HG03064 (cell line): ENCODE results near the gene TNK1.
"Not testable (repeated sequence)": the region's sequence is repeated elsewhere in the genome, so short reads cannot be mapped to it uniquely, and the experiment has no call there.

Experiments used
- ATAC-seq: cut with Tn5 transposase; IDR thresholded peaks from one replicate; pipeline ENCODE4 v1.9.1; 2021; ENCODE audit warnings: low read depth; ENCODE audit not compliant: unreplicated experiment

TNK1 gene

DNA sequence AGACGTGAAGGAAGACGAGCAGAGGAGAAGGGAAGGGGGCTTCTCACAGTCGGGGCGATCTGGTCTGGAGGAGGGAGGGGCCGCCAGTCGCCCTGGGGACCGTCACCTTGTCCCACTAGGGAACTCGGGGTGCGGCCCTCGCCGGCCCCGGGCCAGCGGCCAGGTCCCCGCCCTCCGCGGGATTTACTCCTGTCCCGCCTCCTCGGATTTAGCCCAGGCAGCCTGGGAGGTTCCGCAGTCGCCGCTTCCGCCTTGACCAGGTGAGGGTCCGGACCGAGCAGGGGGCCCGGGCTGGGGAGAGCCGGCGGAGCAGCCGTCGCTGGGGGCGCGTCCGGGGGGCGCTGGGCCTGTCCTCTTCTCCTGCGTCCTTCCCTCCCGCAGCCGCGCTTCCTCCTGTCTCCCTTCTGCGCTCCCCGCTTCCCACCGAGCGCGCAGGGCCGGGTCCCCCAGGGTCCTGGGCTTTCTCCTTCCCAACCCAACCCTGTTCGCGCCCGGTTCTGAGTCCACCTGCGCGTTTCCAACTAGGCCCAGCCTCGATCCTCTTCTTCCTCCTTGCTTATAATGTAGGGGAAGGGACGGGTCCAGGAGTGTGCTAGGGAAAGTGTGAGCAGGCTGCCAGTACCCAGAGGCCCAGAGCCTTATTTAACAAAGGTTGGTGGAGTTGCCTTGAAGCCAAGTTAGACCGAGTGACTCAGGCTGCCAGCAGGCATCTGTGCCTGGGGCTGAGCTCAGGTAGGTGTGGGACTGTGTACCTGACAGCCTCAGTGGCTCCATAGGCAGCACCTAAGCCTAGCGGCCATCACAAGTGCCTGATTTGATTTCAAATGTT is at the start of gene TNK1:
TSS of gene TNK1 (plus strand) at position 235 of the 829 bp plus-strand sequence. CDS start 1,838 bp downstream, outside the sequence.
- ATAC-seq: no peak

DNA sequence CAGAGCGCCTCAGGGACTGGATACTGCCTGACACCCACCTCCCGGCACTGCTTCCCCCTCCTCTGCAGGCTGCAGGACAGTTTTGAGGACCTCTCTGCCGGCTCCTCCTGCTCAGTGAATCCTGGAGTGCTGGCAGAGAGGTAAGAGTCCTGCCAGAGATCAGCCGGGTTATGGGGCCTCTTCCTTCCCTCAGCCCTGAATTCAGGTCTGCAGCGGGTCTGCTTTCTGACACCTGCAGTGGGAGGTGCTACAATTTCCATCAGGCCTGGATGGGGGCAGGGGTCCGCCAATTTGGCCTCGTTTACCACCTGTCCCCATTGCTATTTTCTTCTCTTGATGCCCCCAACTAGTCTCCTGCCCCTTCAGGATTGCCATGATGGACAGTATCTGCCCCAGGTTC is 48.8 kb upstream of the TNK1 start:
- no peak for ATAC-seq

DNA sequence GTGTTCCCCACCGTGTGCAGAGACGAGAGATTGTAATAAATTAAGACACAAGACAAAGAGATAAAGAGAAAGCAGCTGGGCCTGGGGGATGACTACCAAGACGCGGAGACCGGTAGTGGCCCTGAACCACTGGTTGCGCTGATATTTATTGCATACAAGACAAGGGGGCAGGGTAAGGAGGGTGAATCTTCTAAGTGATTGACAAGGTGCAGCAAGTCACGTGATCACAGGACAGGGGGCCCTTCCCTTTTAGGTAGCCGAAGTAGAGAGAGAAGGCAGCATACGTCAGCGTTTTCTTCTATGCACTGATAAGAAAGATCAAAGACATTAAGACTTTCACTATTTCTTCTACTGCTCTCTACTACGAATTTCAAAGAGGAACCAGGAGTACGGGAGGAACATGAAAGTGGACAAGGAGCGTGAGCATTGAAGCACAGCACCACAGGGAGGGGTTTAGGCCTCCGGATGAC is 48.3 kb upstream of the TNK1 start:
- ATAC-seq: not testable (repeated sequence)

DNA sequence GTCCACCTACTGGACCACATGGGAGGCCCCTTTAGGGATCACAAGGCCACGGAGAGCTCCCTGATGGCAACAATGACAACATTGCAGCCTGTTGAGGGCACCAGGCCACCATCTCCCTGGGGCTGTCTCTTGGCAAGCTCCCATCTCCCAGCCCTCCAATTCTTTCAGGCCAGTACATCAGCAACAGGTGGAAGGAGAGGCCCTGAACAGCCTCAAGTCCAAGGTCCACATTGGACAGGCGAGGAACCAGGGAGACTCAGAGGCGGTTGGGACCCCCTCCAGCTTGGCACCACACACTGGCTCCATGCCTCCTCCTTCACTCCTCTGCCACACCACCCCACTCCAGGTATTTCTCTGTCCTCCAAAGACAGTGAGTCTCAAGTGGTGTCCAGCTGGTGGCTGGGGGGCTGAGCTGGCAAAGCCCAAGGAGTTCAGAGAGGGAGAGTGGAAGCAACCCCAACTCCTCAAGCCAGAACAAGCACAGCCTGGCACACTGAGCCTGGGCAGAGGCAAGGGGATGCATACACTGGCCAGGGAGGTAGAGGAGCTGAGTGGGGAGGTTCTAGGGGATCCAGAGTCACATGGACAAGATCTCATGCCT is 45.9 kb upstream of the TNK1 start:
- no peak for ATAC-seq

DNA sequence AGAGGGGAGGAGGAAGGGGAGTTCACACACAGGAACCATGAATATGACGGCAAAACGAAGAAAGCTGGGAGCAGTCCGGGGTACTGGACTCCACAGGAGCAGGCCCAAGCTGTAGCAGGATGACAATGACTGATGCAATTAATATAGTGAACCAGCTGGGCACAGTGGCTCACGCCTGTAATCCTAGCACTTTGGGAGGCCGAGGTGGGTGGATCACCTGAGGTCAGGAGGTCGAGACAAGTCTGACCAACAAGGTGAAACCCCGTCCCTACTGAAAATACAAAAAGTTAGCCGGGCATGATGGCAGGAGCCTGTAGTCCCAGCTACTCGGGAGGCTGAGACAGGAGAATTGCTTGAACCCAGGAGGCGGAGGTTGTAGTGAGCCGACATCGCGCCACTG is 45.1 kb upstream of the TNK1 start:
- not testable (repeated sequence) for ATAC-seq

DNA sequence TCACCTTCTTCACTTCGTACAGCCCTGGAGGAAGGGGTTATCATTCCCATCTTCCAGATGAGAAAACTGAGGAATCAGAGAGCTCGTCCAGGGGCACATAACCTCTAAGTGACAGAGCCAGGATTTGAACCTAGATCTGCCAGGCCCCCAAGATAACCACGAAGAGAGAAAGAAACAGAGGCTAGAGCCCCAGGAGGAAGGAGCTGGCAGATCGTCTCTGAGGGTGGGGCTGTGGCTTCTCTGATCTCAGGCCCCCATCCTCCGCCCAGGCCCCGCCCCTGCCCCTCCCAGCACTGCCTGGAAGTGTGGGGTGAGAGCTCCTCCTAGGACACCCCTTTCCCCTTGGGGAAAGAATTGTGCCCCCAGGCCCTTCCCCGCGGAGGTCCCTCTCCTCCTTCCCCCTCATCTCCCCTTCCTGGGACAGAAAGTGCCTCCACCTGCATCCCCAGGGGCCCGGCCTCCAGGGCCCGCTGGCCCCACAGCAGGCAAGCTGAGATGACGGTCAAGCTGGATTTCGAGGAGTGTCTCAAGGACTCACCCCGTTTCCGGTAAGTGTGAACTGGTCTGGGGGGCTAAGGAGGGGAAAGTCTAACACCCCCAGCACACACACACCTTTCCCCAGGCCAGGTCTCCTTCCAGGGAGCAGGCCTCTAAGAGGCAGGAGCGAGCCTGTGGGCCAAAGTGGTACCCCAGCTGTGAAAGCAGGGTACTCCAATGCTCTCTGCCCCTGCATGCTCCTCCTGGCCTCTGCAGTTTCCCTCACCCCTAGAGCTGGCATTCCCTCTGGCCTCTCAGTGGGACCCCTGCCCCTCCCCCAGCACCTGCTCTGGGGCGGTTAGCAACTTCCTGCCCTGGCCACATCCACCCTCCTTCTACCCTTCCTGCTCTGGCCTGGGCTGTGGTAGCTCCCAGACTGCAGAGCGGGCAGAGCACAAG is 44.4 kb upstream of the TNK1 start, which contains the start of gene ACAP1:
TSS of gene ACAP1 (plus strand) at position 290 of the 936 bp plus-strand sequence. CDS start at position 496, 206 bp downstream.
- ATAC-seq: no peak

DNA sequence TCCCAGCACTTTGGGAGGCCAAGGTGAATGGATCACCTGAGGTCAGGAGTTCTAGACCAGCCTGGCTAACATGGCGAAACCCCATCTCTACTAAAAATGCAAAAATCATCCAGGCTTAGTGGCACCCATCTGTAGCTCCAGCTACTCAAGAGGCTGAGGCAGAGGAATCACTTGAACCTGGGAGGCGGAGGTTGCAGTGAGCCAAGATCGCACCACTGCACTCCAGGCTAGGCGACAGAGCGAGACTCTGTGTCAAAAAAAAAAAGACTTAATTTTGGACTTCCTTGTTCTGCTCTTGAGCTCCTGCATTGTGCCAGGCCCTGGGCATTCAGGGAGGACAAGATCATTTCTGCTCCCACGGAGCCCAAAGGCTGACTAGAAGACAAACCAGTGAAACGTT is 43.3 kb upstream of the TNK1 start:
- ATAC-seq: not testable (repeated sequence)

DNA sequence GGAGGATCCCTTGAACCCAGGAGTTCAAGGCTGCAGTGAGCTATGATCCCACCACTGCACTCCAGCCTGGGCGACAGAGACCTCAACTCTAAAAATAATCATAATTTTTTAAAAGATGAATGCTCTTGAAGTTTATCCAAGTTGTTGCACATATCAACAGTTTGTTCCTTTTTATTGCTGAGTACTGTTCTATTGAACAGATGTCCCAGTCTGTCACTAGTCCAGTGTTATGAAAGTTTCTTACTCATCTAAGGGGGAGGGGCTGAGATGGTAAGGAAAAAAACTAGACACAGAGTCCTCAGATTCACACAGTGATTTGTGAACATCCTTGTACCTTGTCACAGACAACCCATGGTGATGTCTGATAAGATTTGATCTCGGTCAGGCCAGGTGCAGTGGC is 40.7 kb upstream of the TNK1 start:
- no peak for ATAC-seq

DNA sequence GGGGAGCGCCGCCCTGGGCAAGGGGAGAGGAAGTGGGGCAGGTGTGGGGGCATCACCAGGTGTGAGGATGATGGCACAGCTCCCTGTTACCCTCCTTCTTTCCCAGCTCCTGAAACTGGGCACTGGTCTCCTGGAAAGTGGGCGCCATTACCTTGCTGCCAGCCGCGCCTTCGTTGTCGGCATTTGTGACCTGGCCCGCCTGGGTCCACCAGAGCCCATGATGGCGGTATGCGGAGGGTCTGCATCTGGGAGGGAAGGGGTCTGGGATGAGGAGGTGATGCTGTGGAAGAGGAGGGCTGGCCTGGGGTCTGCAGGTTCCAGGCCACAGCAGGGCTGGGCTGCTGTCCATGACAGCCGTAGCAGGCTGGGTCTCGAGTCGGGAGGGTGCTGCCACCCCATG is 39.0 kb upstream of the TNK1 start:
- no peak for ATAC-seq

DNA sequence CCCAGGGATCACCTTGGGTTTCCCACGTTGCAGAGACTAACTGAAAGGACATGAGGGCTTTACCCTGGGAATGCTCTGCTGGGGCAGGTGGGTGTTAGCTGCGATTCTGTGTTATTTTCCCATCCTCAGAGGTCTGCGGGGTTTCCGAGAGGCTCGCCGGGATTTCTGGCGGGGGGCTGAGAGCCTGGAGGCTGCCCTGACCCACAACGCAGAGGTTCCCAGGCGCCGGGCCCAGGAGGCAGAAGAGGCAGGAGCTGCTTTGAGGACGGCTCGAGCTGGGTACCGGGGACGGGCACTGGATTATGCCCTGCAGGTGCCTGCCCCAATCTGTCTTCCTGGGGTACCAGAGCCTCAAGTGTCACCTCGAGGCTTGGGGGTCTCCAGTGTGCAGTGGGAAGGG is 37.6 kb upstream of the TNK1 start:
- no peak for ATAC-seq

DNA sequence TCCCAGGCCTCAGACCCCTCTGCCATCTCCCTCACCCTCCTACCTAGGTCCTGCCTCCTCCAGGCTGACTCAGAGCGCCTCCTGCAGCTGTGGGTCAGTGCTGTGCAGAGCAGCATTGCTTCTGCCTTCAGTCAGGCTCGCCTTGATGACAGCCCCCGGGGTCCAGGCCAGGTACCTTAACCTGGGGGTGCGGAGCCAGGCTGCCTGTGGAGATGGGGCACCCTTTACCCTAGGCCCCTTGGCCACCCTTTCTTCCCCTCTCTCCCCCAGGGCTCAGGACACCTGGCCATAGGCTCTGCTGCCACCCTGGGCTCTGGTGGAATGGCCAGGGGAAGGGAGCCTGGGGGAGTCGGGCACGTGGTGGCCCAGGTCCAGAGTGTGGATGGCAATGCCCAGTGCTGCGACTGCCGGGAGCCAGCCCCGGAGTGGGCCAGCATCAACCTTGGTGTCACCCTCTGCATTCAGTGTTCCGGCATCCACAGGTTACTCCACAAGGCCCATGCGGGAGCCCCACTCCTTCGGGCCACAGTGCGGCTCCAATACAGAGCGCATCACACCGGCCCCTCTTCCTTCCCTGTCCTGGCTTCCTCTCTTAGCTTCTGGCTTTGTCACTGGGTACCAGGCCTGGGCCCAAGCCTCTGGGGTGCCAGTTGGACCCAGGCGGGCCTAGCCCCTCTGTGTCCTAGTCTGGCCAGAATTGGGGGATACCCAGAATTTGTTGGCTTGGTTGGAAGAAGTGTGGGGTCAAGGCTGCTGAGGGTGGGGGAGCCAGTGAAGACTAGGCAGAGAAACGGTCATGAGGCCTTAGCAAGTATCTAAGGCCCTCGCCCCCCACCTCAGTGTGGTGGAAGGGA is 33.9 kb upstream of the TNK1 start:
- ATAC-seq: no peak

DNA sequence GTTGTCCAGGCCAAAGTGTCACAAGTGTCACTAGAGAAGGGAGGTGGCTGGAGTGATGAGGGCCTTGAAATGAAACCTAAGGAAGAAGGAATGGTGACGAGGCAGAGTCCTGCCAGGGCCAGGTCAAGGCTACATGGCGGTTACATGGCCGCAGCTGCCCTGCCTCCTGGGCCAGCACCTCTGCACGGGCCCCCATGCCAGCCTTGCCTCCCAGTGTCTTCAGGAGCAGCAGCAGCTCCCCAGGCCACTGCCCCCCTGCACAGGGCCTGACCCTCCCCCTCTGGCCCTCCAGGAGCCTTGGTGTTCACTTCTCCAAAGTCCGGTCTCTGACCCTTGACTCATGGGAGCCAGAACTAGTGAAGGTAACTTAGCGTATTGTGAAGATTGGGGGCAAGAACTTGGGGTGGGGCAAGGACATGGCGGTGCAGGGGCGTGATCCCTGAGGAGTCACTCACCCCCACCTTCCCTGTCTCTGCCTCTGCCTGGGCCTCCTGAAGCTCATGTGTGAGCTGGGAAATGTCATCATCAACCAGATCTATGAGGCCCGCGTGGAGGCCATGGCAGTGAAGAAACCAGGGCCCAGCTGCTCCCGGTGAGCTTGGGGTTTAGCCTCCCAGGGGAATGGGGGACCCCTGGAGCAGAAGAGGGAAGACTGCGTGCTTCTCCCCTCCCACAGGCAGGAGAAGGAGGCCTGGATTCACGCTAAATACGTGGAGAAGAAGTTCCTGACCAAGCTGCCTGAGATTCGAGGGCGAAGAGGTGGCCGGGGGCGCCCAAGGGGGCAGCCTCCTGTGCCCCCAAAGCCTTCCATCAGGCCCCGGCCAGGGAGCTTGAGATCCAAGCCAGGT is 33.0 kb upstream of the TNK1 start:
- ATAC-seq: no peak

DNA sequence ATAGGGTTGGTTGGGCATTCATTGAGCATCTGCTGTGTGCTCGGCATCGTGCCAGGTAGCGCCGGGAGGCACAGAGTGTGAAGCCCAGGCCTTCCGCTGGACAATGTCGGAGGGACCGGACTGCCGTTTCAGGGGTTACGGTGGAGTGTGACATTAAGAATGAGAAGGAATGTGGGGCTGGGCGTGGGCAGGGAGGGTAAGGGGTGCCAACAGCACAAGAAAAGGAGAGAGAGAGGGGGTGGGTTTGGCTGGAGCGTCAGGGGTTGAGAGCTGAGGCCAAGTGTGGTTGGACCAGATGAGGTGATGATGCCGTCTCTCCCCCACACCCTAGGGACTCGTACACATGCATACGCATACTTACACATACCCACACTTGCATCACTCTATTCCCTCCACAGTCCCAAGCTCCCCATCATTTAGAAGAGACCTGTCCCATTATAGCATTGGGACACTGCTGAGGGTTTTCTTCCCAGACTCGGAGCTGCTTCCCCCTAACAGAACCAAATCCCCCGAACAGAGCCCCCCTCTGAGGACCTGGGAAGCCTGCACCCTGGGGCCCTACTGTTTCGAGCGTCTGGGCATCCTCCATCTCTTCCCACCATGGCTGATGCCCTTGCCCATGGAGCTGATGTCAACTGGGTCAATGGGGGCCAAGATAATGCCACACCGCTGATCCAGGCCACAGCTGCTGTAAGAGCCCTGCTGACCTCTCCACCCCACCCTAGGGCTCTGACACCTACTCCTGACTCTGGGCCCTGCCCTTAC is 32.2 kb upstream of the TNK1 start:
- ATAC-seq: no peak

DNA sequence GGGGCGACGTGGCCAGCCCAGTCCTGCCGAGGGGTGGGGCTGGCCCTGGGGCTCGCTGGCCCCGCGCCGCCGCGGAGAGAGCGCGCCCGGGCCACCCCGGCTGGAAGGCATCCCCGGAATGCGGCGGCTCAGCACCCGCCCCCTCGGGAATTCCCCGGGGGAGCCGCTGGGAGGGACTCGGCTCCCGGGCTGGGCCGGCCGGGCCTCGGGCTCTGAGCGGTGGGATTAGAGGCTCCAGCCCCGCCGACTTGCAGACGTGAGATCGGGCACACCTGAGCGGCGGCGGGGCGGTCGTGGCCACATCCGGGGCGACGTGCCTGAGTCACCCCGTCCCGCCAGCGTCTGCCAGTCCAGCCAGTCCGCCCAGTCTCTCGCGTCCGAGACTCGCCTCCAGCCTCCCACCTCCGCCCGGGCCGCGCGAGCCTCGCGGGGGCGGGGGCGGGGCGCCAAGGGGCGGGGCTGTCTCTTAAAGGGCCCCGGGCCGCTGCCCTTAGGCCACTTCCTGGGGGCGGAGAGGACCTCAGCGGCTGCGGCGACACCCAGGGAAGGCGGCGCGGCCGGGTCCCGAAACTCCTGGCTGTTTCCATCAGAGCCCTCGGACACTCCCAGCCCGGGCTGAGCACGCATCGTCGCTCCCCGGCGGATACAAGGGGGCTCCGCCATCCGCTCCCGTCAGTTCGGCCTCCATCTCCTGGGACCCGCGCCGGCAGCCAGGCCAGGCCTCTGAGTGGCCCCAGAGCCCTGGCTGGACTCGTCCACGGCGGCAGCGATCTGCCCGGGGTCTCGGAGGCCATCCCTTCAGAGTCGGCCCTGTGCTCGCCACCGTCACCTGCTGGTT is 29.0 kb upstream of the TNK1 start, which contains the start of gene KCTD11:
TSS of gene KCTD11 (plus strand) at position 498 of the 838 bp plus-strand sequence.
- ATAC-seq: peak; percentile 55

DNA sequence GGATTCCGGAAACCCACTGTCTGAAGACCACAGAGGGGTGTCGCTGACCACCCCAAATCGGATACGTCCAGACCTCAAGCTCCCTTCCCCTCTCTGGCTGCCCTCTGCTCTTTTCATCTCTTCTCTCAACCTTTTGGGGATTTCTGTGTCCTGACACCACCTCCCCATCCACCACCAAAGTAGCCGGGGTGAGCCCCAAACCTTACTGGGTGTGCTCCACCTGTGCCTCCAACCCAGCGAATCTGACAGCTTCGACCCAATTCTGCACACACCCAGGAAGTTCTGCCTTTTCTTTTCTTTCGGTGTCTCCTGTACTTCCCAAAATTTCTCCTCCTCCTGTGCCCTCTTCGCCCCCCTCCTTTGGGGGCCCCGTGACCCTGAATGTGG is 28.4 kb upstream of the TNK1 start:
- ATAC-seq: no peak

DNA sequence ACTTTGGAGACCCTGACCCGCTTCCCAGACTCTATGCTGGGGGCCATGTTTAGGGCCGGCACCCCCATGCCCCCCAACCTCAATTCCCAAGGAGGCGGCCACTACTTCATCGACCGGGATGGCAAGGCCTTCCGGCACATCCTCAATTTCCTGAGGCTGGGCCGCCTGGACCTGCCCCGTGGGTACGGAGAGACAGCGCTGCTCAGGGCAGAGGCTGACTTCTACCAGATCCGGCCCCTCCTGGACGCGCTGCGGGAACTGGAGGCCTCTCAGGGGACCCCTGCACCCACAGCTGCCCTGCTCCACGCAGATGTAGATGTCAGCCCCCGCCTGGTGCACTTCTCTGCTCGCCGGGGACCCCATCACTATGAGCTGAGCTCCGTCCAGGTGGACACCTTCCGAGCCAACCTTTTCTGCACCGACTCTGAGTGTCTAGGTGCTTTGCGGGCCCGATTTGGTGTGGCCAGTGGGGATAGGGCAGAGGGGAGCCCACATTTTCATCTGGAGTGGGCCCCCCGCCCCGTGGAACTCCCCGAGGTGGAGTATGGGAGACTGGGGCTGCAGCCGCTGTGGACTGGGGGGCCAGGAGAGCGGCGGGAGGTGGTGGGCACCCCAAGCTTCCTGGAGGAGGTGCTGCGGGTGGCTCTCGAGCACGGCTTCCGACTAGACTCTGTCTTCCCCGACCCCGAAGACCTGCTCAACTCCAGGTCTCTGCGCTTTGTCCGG is 27.8 kb upstream of the TNK1 start:
- no peak for ATAC-seq
